GM19463 (cell line): ENCODE data around the gene SUPT16H.
"Not testable (repeated sequence)": the region's sequence is repeated elsewhere in the genome, so short reads cannot be mapped to it uniquely, and the experiment has no call there.

Source experiments
- ATAC-seq: cut with Tn5 transposase; IDR thresholded peaks from one replicate; pipeline ENCODE4 v1.9.1; 2021; ENCODE audit warnings: mild to moderate bottlenecking, moderate library complexity; ENCODE audit not compliant: unreplicated experiment

Gene SUPT16H

DNA sequence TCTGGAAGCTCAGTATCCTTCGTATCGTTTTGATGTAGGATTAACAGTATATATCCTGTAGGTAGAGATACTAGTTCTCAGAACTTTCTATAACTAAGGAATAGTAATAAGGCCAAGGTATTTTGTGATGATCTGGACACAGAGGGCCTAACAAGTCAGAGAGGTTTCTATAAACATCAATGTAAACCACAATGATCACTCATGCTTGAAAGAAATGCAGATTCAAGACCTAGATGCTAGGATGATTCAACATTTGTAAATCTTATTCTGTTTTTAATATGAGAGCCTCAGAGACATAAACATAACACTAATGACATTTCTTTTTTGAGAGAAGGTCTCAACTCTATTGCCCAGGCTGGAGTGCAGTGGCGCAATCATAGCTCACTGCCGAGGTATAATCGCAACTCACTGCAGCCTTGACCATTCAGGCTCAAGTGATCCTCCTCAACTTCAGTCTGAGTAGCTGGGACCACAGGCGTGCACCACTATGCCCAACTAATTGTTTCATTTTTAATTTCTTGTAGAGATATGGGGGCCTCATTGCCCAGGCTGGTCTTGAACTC is 16.2 kb downstream of the SUPT16H start:
- ATAC-seq: no peak

DNA sequence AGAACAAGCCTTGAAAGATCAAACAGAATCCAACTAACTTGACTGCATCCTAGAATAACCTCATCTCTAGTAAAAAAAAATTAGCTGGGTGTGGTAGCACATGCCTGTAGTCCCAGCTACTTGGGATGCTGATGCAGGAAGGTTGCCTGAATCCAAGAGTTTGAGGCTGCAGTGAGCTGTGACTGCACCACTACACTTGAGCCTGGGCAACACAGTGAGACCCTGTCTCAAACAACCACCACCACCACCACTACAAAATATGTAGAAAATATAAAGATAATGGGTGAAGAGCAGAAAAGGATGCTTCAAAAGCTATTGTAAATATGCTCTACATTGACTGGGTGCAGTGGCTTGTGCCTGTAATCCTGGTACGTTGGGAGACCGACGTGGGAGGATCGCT is 27.3 kb downstream of the SUPT16H start:
- ATAC-seq: no peak

DNA sequence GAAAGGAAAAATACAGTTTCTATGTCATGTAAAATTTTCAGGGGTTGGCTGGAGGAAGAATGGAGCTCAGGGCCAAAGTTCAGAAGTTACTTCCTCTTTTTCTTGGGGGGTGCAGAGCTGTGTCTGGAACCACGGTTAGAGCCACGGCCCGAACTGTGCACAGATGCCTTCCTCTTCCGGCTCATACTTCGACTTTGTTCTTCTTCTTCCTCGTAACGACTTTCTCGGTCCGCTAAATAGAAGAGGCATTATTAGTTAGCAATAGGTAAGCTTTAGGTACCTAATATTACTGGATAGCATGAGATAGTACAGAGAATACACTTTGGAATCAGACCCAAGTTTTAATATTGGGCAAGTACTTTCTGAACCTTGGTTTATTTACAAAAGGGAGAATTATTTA is 31.2 kb downstream of the SUPT16H start:
- peak; percentile 81 for ATAC-seq

DNA sequence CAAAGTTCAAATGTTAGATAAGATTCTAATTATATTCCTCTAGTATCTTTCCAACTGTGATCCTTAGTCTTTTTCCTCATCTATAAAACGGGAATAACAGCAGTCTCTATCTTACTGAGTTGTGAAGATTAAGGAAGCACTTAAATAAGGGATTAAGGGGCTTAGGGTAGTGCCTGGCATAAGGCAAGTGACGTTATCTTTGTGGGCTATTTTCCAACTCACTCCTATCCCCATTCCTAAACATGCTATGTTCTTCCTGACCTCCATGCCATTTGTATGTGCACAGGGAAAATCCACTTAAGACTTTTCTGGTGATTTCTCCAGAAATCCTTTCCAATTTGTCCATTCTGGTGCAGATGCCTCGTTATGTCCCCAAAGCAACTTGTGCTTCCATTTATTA is 33.3 kb downstream of the SUPT16H start:
- no peak for ATAC-seq

DNA sequence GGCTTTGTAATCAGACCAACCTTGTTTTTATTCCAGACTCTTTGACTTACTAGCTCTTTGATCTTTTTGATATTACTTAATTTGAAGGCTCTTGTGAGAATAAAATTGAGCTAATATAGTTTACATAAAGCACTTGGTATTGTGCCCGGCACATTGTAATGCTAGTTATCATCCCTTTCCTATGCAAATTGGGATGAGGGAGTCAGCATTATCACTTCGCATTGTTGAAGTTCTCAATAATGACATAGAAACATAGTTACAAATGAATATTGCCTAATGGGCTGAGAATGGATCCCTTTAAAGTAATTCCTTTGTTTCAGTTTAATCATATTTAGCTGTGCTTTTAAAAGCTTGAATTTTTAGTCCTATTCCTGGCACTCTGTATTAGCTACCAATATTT is 36.6 kb downstream of the SUPT16H start:
- ATAC-seq: no peak

DNA sequence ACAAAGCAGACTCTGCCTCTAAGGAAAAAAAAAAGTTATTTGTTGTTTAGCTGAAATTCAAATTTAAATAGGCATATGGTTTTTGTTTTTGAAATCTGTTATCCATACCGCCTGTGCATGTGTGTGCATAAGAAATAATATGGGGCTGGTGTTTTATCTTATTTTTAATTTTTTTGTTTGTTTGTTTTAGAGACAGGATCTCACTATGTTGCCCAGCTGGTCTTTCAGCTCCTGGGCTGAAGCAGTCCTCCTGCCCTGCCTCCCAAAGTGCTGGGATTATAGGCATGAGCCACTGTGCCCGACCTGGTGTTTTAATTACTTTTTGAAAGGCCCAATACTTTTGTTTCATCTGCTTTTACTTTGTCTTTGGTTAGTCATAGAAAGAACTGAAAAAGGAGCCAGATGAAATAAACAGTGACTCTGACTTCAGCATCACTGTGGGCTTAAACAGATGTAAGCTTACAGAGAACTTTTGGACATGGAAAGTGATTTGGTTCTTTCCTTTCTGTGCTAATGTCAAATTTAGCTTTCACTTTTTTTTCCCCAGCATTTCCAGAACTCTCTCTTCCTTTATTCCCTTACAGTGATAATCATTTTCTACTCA is 37.2 kb downstream of the SUPT16H start:
- no peak for ATAC-seq

DNA sequence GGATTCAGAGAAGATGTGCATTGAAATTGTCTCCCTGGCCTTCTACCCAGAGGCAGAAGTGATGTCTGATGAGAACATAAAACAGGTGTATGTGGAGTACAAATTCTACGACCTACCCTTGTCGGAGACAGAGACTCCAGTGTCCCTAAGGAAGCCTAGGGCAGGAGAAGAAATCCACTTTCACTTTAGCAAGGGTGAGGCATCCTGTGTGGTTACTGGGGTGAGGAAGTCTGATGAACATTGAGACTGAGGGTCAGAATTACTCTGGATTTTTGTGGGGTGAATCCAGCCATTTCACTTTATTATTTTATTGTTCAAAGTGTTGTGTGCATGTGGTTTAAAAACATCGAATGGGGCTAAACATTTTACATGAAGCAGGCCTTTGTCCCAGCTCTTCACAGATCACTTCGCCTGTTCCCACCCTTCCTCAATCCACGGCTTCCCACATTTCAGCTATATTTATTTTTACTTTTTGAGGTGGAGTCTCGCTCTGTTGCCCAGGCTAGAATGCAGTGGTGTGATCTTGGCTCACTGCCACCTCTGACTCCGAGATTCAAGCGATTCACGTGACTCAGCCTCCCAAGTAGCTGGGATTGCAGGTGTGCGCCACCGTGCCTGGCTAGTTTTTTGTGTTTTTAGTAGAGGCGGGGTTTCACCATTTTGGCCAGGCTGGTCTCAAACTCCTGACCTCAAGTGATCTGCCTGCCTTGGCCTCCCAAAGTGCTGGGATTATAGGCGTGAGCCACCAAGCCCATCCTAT is 40.6 kb downstream of the SUPT16H start:
- ATAC-seq: no peak

DNA sequence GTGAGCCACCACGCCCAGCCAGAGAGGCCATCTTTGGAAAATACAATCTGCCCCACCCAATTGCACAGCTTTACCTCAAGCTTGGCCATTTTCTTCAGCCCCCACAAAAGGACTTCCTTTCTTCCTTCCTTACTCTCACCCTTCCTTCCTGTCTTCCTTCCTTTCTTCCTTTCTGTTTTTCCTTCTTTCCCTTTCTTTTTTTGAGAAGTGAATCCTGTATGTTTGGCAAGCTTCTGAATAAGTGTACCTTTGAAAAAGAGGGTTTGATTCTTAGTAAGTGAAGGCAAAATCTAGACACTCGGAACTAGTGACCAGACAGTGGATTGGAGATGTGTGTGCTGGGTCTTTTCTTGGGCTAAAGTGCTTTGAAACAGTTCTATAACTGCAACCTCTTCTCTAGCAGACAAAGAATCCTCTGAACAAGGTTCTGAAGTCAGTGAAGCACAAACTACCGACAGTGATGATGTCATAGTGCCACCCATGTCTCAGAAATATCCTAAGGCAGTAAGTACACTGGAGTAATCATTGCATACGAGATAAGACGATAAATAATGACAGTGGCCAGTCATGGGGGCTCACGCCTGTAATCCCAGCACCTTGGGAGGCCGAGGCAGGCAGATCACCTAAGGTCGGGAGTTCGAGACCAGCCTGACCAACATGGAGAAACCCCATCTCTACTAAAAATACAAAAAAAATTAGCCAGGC is 49.5 kb downstream of the SUPT16H start:
- no peak for ATAC-seq

DNA sequence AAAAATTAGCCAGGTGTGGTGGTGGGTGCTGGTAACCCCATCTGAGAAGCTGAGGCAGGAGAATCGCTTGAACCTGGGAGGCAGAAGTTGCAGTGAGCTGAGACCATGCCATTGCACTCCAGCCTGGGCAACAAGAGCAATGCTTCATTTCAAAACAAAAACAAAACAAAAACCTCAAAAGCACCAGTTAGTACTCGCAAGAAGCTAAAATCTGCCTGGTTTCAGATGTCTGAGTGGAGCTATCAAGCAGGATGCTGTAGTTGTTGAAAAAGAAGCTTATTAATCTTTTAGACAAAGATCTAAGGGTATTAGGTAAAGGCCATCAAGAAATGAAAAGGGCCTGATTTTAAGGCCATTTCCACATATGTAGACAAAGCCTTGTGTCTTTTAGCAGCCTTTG is 50.9 kb downstream of the SUPT16H start:
- ATAC-seq: no peak

DNA sequence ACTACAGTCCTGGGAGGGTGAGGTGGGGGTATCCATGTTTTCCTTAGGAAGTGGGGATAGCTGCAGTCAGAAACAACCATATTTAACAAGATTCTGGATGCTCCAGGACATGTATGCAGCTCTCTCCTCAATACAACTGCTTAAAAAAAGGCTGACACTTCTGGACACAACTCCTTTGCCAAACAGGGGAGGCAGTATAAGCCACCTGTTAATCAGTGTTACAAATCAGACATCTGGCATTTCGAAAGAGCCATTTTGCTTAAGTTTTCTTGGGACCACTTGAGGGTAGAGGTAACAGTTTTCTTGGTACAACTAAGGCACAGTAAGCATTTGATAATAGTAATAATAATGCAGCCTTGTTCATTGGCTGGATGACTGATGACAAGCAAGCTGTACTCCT is 56.8 kb downstream of the SUPT16H start:
- ATAC-seq: no peak

DNA sequence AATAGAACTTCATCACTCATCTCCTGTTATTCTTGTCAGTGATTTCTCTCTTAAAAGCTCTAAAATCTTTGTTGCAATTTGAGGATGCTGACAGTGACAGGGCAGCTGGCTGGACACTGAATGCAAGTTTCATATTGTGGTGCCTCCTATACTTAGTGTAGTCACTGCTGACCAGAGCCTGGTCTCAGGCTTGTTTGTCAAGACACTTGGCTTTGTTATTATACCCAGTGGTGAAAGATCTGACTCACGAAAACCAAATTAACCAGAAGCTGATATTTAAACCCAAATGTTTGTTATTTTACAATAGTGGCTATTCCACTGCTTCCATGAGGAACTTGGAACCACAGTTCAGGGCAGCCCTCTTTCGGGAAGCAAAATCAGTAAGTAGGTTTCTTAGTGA is 61.1 kb downstream of the SUPT16H start:
- ATAC-seq: no peak

DNA sequence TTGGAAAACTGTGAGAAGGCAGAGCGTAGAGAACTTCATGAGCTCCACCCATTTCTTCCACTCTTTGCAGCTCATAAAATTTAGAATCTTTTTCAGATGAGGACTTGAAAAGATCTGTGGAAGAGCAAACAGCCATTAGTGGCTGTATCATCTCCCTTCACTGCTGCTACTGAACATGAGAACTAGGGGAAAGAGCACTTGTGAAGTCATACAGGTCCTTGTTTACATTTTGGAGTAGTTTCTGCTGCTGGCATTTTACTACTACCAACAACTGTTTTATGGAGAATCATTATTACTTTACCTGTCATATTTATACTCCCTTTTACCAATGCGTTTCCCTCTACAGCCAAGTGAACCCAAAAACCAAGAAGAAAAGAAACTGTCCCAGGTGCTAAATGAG is 62.9 kb downstream of the SUPT16H start:
- no peak for ATAC-seq

DNA sequence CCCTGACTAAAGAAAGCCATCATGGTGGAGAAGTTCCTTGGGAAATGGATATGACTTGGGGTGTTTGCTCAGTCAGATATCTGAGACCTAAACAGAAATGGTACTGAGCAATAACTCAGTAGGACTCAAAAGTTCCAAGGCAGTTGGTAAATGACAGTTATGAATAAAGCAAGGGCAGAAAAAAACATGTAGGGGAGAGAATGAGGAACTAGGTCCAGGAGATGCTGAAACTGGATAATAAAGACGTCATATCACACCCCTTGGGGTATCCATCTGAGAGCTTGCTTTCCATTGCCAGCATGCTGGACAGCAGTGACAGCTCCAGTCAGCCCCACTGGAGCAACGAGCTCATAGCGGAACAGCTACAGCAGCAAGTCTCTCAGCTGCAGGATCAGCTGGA is 66.4 kb downstream of the SUPT16H start:
- no peak for ATAC-seq

DNA sequence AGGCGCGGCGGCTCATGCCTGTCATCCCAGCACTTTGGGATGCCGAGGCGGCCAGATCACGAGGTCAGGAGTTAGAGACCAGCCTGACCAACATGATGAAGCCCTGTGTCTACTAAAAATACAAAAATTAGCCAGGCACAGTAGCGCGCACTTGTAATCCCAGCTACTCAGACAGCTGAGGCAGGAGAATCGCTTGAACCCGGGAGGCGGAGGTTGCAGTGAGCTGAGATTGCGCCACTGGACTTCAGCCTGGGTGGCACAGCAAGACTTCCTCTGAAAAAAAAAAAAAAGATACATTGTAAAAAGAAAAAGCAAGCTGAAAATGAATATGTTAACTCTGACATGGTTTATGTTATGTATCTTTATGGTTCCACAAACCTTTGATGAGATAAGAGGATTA is 70.3 kb downstream of the SUPT16H start:
- ATAC-seq: no peak

DNA sequence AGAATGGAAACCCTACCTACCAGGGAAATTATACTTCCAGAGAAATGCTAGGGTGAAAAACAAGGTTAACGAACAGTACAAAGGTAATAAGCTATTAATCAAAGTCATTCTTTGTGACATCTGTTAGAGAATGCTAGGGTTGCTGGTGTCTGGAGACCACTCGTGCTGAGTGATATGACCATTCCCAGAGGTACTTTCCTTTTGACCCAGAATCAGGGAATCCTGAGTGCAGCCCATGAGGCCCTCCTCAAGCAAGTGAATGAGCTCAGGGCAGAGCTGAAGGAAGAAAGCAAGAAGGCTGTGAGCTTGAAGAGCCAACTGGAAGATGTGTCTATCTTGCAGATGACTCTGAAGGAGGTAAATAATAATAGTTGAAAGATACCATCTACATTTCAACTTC is 72.2 kb downstream of the SUPT16H start:
- no peak for ATAC-seq

DNA sequence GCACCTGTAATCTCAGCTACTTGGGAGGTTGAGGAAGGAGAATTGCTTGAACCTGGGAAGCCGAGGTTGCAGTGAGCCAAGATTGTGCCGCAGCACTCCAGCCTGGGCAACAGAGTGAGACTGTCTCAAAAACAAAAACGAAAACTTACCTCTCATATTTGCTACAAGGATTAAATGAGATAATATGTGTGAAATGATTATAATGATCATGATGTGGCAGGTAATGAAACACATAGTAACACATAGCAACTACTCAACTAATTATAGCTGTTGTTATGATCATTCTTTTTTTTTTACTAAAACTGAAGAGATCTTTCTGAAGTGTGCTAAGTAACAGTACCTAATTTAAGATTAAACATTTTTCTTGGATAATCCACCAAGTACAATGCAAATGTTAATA is 73.9 kb downstream of the SUPT16H start:
- no peak for ATAC-seq

DNA sequence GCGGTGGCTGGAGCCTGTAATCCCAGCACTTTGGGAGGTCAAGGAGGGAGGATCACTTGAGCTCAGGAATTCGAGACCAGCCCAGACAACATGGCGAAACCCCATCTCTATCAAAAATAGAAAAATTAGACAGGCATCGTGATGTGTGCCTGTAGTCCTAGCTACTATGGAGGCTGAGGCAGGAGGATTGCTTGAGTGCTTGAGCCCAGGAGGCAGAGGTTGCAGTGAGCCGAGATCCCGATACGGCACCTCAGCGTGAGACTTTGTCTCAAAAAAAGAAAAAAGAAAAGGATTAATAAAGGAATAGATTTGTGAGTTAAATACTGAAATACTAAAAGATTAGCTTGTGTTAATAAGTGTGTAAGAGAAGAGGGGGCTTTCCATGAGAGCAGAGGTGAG is 74.6 kb downstream of the SUPT16H start:
- ATAC-seq: no peak

DNA sequence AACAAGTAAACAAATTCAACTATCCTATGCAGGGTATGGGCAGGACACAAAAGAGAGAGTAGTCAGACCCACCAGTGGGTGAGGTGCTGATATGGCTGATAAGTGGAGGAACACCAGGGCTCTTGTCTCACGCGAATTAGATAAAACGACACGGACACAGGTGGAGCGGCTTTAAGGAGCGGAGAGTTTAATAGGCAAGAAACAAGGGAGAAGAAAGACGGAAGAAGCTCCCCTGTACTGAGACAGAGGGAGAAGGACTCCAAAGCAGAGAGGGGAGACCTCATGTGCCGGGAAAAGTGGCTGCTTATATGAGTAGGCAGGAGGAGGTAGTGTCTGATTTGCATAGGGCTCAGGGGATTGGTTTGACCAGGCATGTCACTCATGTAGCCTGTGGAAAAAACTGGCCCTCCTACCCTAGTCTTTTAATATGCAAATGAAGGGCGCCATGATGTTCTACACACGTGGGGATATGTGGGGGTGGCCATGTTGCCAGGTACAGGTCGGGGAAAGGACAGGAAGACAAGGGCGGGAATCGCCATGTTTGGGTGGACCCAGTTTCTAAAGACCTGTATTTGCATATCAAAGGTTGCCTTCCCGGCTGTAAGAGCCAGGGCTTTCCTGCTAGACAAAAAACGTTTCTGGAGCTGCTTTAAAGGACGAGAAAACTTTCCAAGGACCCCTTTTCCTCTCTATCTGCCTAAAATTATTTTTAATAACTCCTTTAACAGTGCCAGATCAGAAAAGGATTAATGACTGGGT is 75.2 kb downstream of the SUPT16H start:
- peak; percentile 82 for ATAC-seq

DNA sequence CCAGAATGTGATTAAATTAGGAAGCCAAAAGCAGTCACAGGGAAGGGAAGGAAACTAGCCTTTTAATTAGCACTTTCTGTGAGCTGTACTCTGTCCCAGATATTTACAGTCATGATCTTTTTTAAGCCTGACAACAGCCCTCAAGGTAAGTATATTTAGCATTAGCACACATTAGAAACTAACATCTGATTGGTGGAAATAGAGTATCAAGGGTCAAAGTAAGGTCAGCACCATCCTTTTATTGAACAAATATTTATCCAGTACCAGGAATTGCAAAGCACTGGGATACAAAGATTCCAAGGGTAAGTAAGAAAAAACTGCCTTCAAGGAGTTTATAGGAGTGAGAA is 75.7 kb downstream of the SUPT16H start:
- peak; percentile 20 for ATAC-seq

DNA sequence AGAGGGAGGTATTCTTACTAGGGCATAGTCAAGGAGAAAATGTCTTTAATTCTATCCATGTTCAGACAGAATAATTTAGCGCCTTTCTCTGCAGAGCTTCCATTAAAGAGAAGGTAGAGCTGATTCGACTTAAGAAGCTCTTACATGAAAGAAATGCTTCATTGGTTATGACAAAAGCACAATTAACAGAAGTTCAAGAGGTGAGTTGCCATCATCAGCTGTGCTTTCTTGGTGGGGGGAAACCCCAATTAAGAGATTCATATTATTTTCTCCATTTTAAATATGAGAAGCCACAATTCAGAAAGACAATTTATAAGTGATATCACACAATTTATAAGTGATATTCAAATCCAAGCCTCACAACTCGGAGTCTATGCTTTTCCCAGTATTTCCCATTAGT is 76.2 kb downstream of the SUPT16H start:
- no peak for ATAC-seq

DNA sequence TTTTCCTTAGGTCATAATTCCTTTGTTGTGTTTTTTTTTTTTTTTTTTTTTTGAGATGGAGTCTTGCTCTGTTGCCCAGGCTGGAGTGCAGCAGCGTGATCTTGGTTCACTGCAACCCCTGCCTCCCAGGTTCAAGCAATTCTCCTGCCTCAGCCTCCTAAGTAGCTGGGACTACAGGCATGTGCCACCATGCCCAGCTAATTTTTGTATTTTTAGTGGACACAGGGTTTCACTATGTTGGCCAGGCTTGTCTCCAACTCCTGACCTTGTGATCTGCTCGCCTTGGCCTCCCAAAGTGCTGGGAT is 81.0 kb downstream of the SUPT16H start:
- not testable (repeated sequence) for ATAC-seq
